Loucy (cell line): ENCODE measurements around the gene GID8.

Experiments used
- H2AFZ ChIP-seq: fragments of 200-600 bp; sonication (generic); 2 replicates; pipeline ENCODE4 v1.6.0; 2016; ENCODE audit warnings: antibody characterized with exemption, mild to moderate bottlenecking, low read length, moderate library complexity
- H3F3A ChIP-seq: fragments of 200-600 bp; 2 replicates; pipeline ENCODE4 v1.6.0; 2016; ENCODE audit warnings: antibody characterized with exemption, low read depth, mild to moderate bottlenecking
- H3K27me3 ChIP-seq: fragments of 200-600 bp; sonication (generic); 2 replicates; pipeline ENCODE4 v1.6.1; 2014; ENCODE audit warnings: low read length, mild to moderate bottlenecking; ENCODE audit not compliant: insufficient read depth, poor library complexity, severe bottlenecking
- H3K36me3 ChIP-seq: fragments of 200-600 bp; sonication (generic); 2 replicates; pipeline ENCODE4 v1.6.1; 2016; ENCODE audit warnings: low read length; ENCODE audit not compliant: insufficient read depth
- H3K4me1 ChIP-seq: fragments of 200-600 bp; sonication (generic); 2 replicates; pipeline ENCODE4 v1.5.1; 2014; ENCODE audit warnings: low read length, mild to moderate bottlenecking; ENCODE audit not compliant: insufficient read depth, poor library complexity, severe bottlenecking
- H3K4me2 ChIP-seq: fragments of 200-600 bp; sonication (generic); 2 replicates; pipeline ENCODE4 v1.6.0; 2014; ENCODE audit warnings: antibody characterized with exemption, low read length, low read depth, mild to moderate bottlenecking; ENCODE audit not compliant: poor library complexity, severe bottlenecking
- H3K4me3 ChIP-seq: fragments of 200-600 bp; sonication (generic); 2 replicates; pipeline ENCODE4 v1.5.1; 2014; ENCODE audit warnings: low read length, mild to moderate bottlenecking, mixed read lengths; ENCODE audit not compliant: poor library complexity, severe bottlenecking
- H3K79me2 ChIP-seq: fragments of 200-600 bp; sonication (generic); 2 replicates; pipeline ENCODE4 v1.6.1; 2014; ENCODE audit warnings: low read length; ENCODE audit not compliant: insufficient read depth
- H3K9ac ChIP-seq: fragments of 200-600 bp; sonication (generic); 2 replicates; pipeline ENCODE4 v1.6.0; 2014; ENCODE audit warnings: mild to moderate bottlenecking, low read depth, low read length, moderate library complexity; ENCODE audit not compliant: poor library complexity, severe bottlenecking
- H3K9me2 ChIP-seq: fragments of 200-600 bp; sonication (generic); replicated peaks from 2 replicates; pipeline ENCODE4 v1.6.1; 2016; ENCODE audit warnings: low read depth, low read length, mixed read lengths
- H3K9me3 ChIP-seq: fragments of 200-600 bp; sonication (generic); 2 replicates; pipeline ENCODE4 v1.6.1; 2014; ENCODE audit warnings: mild to moderate bottlenecking, antibody characterized with exemption, low read length, low read depth; ENCODE audit not compliant: insufficient read depth
- H4K20me1 ChIP-seq: fragments of 200-600 bp; sonication (generic); 2 replicates; pipeline ENCODE4 v1.6.0; 2014; ENCODE audit warnings: antibody characterized with exemption, low read length, mild to moderate bottlenecking; ENCODE audit not compliant: insufficient read depth, poor library complexity, severe bottlenecking
- EZH2phosphoT487 ChIP-seq: fragments of 200-600 bp; IDR thresholded peaks from 2 replicates; pipeline ENCODE4 v1.6.1; 2018; ENCODE audit warnings: antibody characterized with exemption, mild to moderate bottlenecking, moderate library complexity, borderline replicate concordance
- TF ChIP-seq, protein P1 (sequence below): fragments of 200-600 bp; sonication (generic); conservative IDR thresholded peaks from 2 replicates; pipeline ENCODE4 v1.5.1; 2014; ENCODE audit warnings: mild to moderate bottlenecking, antibody characterized with exemption, low read length

The GID8 gene

DNA sequence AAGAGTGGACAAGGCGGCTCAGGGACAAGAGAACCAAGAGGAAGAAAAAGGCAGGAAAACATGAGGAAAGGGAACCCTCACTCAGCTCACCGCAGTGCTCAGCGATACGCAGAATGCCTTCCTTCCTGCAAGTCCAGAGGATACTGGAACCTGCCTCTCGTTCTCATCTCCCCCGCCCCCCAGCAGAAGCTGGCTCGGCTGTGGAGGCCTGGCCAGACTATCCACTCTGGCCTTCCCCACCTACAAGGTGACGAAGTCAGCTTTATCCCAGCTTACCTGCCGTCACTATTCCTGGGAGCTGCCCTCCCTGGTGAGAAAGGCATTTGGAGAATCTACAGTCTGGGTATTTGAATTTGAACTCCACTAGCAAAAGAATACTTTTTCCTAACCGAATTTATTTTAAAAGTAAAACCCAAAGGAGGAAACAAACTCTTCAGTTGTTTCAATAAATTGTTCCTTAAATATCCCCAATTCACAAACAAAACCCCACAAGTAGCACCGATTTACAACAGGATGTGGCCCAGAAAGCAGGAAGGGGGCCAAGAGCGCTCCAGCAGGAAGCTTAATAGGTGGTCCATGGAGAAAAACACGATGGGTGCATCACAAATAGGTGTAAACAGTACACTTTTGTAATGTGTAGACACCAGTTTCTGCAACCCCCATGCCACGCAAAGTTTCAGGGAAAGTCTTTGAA, 9.6 kb upstream of the GID8 start:
- Histone ChIP-seq H3K9me2 (no peaks in the 10 kb centered on the region), H3K4me3 (peak overlapping the region; percentile 86), H3F3A (peaks cover 8% of the 10 kb centered on the region; the same call in 1 of the 2 replicates), H3K9ac (peak overlapping the region; percentile 98), H3K4me1 (peaks cover 68% of the 10 kb centered on the region), H3K9me3 (no peaks in the 10 kb centered on the region), H3K4me2 (peak overlapping the region; percentile 92), H2AFZ (no peak overlapping the region), H4K20me1 (peaks cover 87% of the 10 kb centered on the region), H3K36me3 (no peaks in the 10 kb centered on the region), H3K79me2 (peaks cover 99% of the 10 kb centered on the region), H3K27me3 (no peaks in the 10 kb centered on the region)
- TF ChIP-seq, protein P1, sequence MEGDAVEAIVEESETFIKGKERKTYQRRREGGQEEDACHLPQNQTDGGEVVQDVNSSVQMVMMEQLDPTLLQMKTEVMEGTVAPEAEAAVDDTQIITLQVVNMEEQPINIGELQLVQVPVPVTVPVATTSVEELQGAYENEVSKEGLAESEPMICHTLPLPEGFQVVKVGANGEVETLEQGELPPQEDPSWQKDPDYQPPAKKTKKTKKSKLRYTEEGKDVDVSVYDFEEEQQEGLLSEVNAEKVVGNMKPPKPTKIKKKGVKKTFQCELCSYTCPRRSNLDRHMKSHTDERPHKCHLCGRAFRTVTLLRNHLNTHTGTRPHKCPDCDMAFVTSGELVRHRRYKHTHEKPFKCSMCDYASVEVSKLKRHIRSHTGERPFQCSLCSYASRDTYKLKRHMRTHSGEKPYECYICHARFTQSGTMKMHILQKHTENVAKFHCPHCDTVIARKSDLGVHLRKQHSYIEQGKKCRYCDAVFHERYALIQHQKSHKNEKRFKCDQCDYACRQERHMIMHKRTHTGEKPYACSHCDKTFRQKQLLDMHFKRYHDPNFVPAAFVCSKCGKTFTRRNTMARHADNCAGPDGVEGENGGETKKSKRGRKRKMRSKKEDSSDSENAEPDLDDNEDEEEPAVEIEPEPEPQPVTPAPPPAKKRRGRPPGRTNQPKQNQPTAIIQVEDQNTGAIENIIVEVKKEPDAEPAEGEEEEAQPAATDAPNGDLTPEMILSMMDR: no peak
- TF ChIP-seq EZH2phosphoT487: no peak

DNA sequence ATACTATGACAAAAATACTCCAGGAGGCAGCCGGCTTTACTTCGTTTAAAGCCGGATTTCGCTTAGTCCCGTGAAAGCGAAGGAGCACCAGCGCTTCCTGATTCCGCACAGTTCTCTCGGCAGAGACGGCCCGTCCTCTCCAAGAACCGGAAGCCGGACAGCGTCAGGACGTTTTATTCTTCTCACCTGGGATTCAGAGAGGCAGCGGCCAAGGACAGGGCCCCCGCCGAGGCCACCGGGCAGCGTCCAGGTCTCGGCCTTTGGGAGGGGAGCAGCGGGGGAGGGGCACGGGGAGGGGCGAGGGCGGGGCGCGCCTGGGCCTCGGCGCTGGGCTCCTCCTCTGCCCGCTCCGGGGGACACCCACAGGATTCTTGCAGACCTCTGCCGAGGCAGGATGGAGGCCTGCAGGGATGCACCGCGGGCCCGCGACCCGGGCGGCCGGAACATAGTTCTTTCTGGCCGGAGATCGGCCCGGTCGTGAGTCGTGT, 8.9 kb upstream of the GID8 start:
- no peaks in the 10 kb centered on the region for H3K9me2 ChIP-seq
- H3K36me3 ChIP-seq: no peaks in the 10 kb centered on the region
- no peaks in the 10 kb centered on the region for H3K9me3 ChIP-seq
- H3K27me3 ChIP-seq: no peaks in the 10 kb centered on the region
- H3F3A ChIP-seq: peaks cover 8% of the 10 kb centered on the region; the same call in 1 of the 2 replicates
- peaks cover 87% of the 10 kb centered on the region for H4K20me1 ChIP-seq
- peak overlapping the region; percentile 86 for H3K4me3 ChIP-seq
- peak overlapping the region; percentile 98 for H3K9ac ChIP-seq
- no peak overlapping the region for H2AFZ ChIP-seq
- peaks cover 63% of the 10 kb centered on the region for H3K4me1 ChIP-seq
- TF ChIP-seq, protein P1: no peak
- no peak for TF ChIP-seq EZH2phosphoT487
- H3K4me2 ChIP-seq: peak overlapping the region; percentile 92
- H3K79me2 ChIP-seq: peaks cover 99% of the 10 kb centered on the region

- H3K36me3 ChIP-seq: no peaks in the 10 kb centered on the region
- H3K9ac ChIP-seq: peak overlapping the region; percentile 98
- no peaks in the 10 kb centered on the region for H3K9me3 ChIP-seq
- H4K20me1 ChIP-seq: peaks cover 92% of the 10 kb centered on the region
- H3K4me2 ChIP-seq: peak overlapping the region; percentile 92
- peaks cover 100% of the 10 kb centered on the region for H3K79me2 ChIP-seq
- H3K4me3 ChIP-seq: peak overlapping the region; percentile 86
- H3K9me2 ChIP-seq: no peaks in the 10 kb centered on the region
- H3F3A ChIP-seq: peaks cover 8% of the 10 kb centered on the region; the same call in 1 of the 2 replicates
- TF ChIP-seq, protein P1: no peak
- no peak for TF ChIP-seq EZH2phosphoT487
- no peak overlapping the region for H2AFZ ChIP-seq
- H3K4me1 ChIP-seq: peaks cover 72% of the 10 kb centered on the region
- no peaks in the 10 kb centered on the region for H3K27me3 ChIP-seq
Observed at GRCh38 chr20:62931464-62931863, 6.5 kb upstream of the GID8 start.
